Chondrocyte (in vitro differentiated cells): Measurements from ENCODE around the gene NUDC. TPM values are rescaled to one million over a fixed set of nuclear protein-coding genes. Genes with fewer than 3 reads are reported as not detected.

ENCODE experiments used
- DNase-seq: peaks from one replicate; pipeline ENCODE4 v3.0.0; 2021; ENCODE audit warnings: mixed read lengths, low spot score
- H3K27ac Mint-ChIP-seq: one replicate; pipeline ENCODE4 v1.8.0; 2021; ENCODE audit warnings: mild to moderate bottlenecking, moderate library complexity, mixed read lengths; ENCODE audit not compliant: unreplicated experiment
- H3K27me3 Mint-ChIP-seq: 2 replicates; pipeline ENCODE4 v1.8.0; 2021; ENCODE audit warnings: low read depth, mixed read lengths
- H3K36me3 Mint-ChIP-seq: 2 replicates; pipeline ENCODE4 v1.8.0; 2021; ENCODE audit warnings: low read depth, mixed read lengths
- H3K4me1 Mint-ChIP-seq: 2 replicates; pipeline ENCODE4 v1.8.0; 2021; ENCODE audit warnings: low read depth, mild to moderate bottlenecking, mixed read lengths
- H3K4me3 Mint-ChIP-seq: one replicate; pipeline ENCODE4 v1.8.0; 2021; ENCODE audit warnings: mild to moderate bottlenecking, moderate library complexity, mixed read lengths; ENCODE audit not compliant: unreplicated experiment
- H3K9me3 Mint-ChIP-seq: 2 replicates; pipeline ENCODE4 v1.8.0; 2021; ENCODE audit warnings: low read depth, mixed read lengths
- CTCF ChIP-seq: fragments of 200-600 bp; sonication (generic); IDR thresholded peaks from 2 replicates; pipeline ENCODE4 v1.5.0; 2021; ENCODE audit warnings: antibody characterized with exemption, mild to moderate bottlenecking, moderate library complexity
- total RNA-seq: library from RNA; stranded (reverse); gene quantifications from 3 replicates; pipeline ENCODE4 v1.2.1, GENCODE V29; 2021

Gene NUDC
- total RNA-seq, 1 donor from 2014 or later: 44.4 TPM

- peaks cover 3% of the 10 kb centered on the region for H3K27me3 Mint-ChIP-seq
- no peak within 1 kb of the TSS for H3K4me3 Mint-ChIP-seq
- H3K9me3 Mint-ChIP-seq: no peaks in the 10 kb centered on the region
These were observed 7.6 kb upstream of the NUDC start, which contains the start of gene NR0B2 for GRCh38 chr1:26913754-26914619. NR0B2 (minus strand) TSS chr1:26913975; CDS start chr1:26913940, 35 bp downstream.

GRCh38 chr1:26915204-26915842, 6.2 kb upstream of the NUDC start:
- Mint-ChIP-seq H3K27me3 (peaks cover 3% of the 10 kb centered on the region), H3K4me1 (peaks cover 1% of the 10 kb centered on the region), H3K27ac (no peak overlapping the region), H3K9me3 (no peaks in the 10 kb centered on the region), H3K4me3 (no peak overlapping the region), H3K36me3 (no peaks in the 10 kb centered on the region)
- DNase-seq: no peak
- TF ChIP-seq CTCF: no peak

More at GRCh38 chr1:26913754-26914619, 7.6 kb upstream of the NUDC start, which contains the start of gene NR0B2:
- no peak for DNase-seq
- Mint-ChIP-seq H3K4me1 (no peaks in the 10 kb centered on the region), H3K27ac (no peak within 1 kb of the TSS), H3K36me3 (no peaks in the 10 kb centered on the region)
- no peak for TF ChIP-seq CTCF

GRCh38 chr1:26921126-26921539, 410 bp upstream of the NUDC start:
- TF ChIP-seq CTCF: no peak
- peak overlapping the region; percentile 97 for H3K27ac Mint-ChIP-seq
- no peak for DNase-seq
- no peaks in the 10 kb centered on the region for H3K9me3 Mint-ChIP-seq
- H3K27me3 Mint-ChIP-seq: no peaks in the 10 kb centered on the region
- H3K36me3 Mint-ChIP-seq: peaks cover 2% of the 10 kb centered on the region
- H3K4me3 Mint-ChIP-seq: peak overlapping the region; percentile 95
- peaks cover 25% of the 10 kb centered on the region for H3K4me1 Mint-ChIP-seq

- TF ChIP-seq CTCF: no peak
- H3K36me3 Mint-ChIP-seq: peaks cover 6% of the 10 kb centered on the region
- no peaks in the 10 kb centered on the region for H3K9me3 Mint-ChIP-seq
- peak overlapping the region; percentile 97 for H3K27ac Mint-ChIP-seq
- no peak for DNase-seq
- peak overlapping the region; percentile 95 for H3K4me3 Mint-ChIP-seq
- peaks cover 25% of the 10 kb centered on the region for H3K4me1 Mint-ChIP-seq
- no peaks in the 10 kb centered on the region for H3K27me3 Mint-ChIP-seq
These were observed 837 bp downstream of the NUDC start for GRCh38 chr1:26922431-26922729.

- Mint-ChIP-seq H3K36me3 (peaks cover 6% of the 10 kb centered on the region), H3K9me3 (no peaks in the 10 kb centered on the region), H3K27me3 (no peaks in the 10 kb centered on the region), H3K4me3 (peak overlapping the region; percentile 95), H3K4me1 (peaks cover 25% of the 10 kb centered on the region), H3K27ac (no peak overlapping the region)
- no peak for TF ChIP-seq CTCF
- DNase-seq: no peak
These were observed 1.4 kb downstream of the NUDC start for GRCh38 chr1:26922901-26923300.
